Thyroid gland (tissue), 4 donors: ENCODE results near the gene KDSR. TPM values are rescaled to one million over a fixed set of nuclear protein-coding genes. Genes with fewer than 3 reads are reported as not detected.

ENCODE experiments used
- DNase-seq, 2 donors: peaks; one replicate each; pipeline ENCODE4 v3.0.0-alpha.2; 2019
- H3K27ac ChIP-seq, 3 donors: fragments of 200-600 bp; sonication (generic); 1 replicate in 2 of 3; 2 replicates in 1 of 3; pipeline ENCODE4 v1.5.1; 2016 to 2019; ENCODE audit warnings: mild to moderate bottlenecking in 1 of 3, moderate library complexity in 1 of 3
- H3K27me3 ChIP-seq: fragments of 200-600 bp; sonication (generic); one replicate; pipeline ENCODE4 v1.5.1; 2019
- H3K36me3 ChIP-seq, 2 donors: fragments of 200-600 bp; sonication (generic); one replicate each; pipeline ENCODE4 v1.5.1; 2016 to 2019
- H3K4me1 ChIP-seq, 2 donors: fragments of 200-600 bp; sonication (generic); one replicate each; pipeline ENCODE4 v1.5.1; 2017 to 2019
- H3K4me3 ChIP-seq, 3 donors: fragments of 200-600 bp; sonication (generic); replicated peaks in 1 of 3; 1 replicate in 2 of 3; 2 replicates in 1 of 3; pipeline ENCODE4 v1.5.1; 2016; ENCODE audit warnings: mild to moderate bottlenecking in 1 of 3
- H3K9me3 ChIP-seq: fragments of 200-600 bp; sonication (generic); one replicate; pipeline ENCODE4 v1.5.1; 2017
- POLR2A ChIP-seq, 2 donors: fragments of 450-650 bp; IDR thresholded peaks; one replicate each; pipeline ENCODE4 v1.6.1; 2017; ENCODE audit warnings: antibody characterized with exemption in 2 of 2, mild to moderate bottlenecking in 2 of 2, moderate library complexity in 1 of 2
- WGBS, 2 donors: methylation state at CpG; one replicate each; pipeline ENCODE4 v1.1.5; 2017; 5-methylcytosine and 5-hydroxymethylcytosine counted together
- intact Hi-C: fragments of 100-400 bp; cut with DNase I; formaldehyde crosslinking; loops from one replicate; pipeline ENCODE4 v1.15.1; 2023
- total RNA-seq, 4 donors: library from RNA; depleted of rRNA; stranded (reverse); fragments of >200 nt; gene quantifications; one replicate each; pipeline ENCODE4 v1.2.3, GENCODE V29; 2016
- TF ChIP-seq, protein P1 (sequence below), 6 experiments: fragments of 200-600 bp in 3 of 6; fragments of 450-650 bp in 3 of 6; sonication (generic) in 3 of 6; IDR thresholded peaks; one replicate each; pipeline ENCODE4 v1.5.1; 2016 to 2019; ENCODE audit warnings: antibody characterized with exemption in 6 of 6, mild to moderate bottlenecking in 2 of 6, inconsistent platforms in 1 of 6, moderate library complexity in 1 of 6

The KDSR gene
- total RNA-seq, 4 donors from 2014 or later, result 30.7 to 85.7 (median 46.8) TPM

DNA sequence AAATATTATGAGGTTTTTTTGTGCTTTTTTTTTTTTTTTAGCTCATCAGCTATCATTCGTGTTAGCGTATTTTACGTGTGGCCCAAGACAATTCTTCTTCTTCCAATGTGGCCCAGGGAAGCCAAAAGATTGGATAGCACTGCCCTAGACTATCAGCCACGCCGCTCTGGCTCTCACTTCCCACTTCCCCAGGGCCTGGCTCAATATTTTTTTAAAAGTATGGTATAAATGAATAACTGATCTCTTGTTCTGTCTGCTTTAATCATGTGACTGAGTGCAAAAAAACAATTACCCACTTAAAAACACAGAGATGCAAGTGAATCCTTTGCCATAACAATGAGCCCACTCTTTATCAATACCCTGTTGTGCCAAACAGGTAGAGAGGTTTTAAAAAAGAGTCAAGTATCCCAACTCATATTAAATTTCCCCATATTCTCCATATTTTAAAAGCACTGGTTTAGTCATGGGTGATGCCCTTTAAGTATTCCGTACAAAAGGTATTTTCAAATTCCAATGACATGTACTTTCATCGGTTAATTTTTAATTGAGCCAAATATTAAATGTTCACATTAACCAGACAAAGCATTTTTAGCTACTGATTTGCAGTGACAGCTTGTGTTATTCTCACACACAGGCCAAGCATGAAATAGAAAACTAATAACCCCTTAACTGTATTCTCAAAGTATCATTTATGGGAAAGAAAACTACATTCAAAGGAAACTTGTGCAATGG lies 60.0 kb downstream of the KDSR start:
- no peak overlapping the region for H3K4me3 ChIP-seq
- TF ChIP-seq, protein P1, sequence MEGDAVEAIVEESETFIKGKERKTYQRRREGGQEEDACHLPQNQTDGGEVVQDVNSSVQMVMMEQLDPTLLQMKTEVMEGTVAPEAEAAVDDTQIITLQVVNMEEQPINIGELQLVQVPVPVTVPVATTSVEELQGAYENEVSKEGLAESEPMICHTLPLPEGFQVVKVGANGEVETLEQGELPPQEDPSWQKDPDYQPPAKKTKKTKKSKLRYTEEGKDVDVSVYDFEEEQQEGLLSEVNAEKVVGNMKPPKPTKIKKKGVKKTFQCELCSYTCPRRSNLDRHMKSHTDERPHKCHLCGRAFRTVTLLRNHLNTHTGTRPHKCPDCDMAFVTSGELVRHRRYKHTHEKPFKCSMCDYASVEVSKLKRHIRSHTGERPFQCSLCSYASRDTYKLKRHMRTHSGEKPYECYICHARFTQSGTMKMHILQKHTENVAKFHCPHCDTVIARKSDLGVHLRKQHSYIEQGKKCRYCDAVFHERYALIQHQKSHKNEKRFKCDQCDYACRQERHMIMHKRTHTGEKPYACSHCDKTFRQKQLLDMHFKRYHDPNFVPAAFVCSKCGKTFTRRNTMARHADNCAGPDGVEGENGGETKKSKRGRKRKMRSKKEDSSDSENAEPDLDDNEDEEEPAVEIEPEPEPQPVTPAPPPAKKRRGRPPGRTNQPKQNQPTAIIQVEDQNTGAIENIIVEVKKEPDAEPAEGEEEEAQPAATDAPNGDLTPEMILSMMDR (IDR thresholded peaks at IDR 0.05), result no peak
- no peak for TF ChIP-seq POLR2A (IDR thresholded peaks at IDR 0.05)
- peak overlapping the region in 2 of 3 donors; percentile 4 to 26 for H3K27ac ChIP-seq
- no peak for DNase-seq
- peaks cover 43 to 61% of the 10 kb centered on the region in 2 donors for H3K4me1 ChIP-seq
- no peaks in the 10 kb centered on the region for H3K27me3 ChIP-seq
- intact Hi-C loops, result no loop called here
- 79 to 87% methylated on average over 7 of the region's 7 CpGs for WGBS, 2 donors
- no peaks in the 10 kb centered on the region for H3K36me3 ChIP-seq
- no peaks in the 10 kb centered on the region for H3K9me3 ChIP-seq

DNA sequence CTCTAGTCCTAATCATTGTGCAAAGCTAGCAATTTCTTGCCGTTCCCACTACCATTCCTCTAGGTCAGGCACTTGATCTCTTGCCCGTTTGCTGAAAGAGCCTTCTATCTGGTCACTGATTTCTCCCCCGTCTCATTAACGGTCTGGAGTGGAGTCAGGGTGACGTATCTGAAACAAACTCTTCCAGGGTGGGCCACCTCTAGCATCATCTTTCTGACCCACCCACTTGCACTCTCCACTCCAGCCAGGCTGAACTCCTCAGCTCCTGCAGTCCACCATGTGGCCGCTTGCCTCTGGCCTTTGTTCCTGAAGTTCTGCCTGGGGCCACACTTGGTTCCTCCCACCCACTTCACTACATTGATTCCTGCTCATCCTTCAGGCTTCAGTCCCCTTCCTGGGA lies 60.8 kb downstream of the KDSR start:
- Histone ChIP-seq H3K27ac (no peak overlapping the region), H3K4me1 (peaks cover 48 to 64% of the 10 kb centered on the region in 2 donors), H3K9me3 (no peaks in the 10 kb centered on the region), H3K36me3 (no peaks in the 10 kb centered on the region), H3K27me3 (no peaks in the 10 kb centered on the region), H3K4me3 (no peak overlapping the region)
- WGBS, 2 donors, result 86 to 90% methylated on average over 6 of the region's 6 CpGs
- intact Hi-C loops, result no loop called here
- DNase-seq, result no peak
- TF ChIP-seq POLR2A (IDR thresholded peaks at IDR 0.05), result no peak
- TF ChIP-seq, protein P1 (IDR thresholded peaks at IDR 0.05), result no peak

DNA sequence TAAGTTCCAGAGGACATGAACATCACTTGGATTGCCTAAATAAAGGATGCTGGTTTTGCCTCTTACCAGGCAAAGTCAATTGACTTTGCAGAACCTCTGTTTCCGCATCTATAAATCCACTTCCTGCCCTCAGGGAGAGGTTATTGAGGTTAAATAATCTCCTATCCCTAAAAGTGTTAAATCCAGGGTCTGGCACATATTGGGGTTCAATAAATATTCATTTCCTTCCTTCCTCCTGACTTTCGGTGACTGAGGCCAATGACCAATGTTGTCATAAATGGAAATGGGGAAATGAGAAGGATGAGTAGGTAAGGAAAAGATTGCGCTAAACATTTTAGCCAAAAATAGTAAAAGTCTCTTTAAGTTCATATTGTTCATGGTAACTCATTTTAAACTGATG lies 63.5 kb downstream of the KDSR start:
- no peaks in the 10 kb centered on the region for H3K36me3 ChIP-seq
- 80 to 84% methylated on average over 3 of the region's 3 CpGs for WGBS, 2 donors
- DNase-seq, result no peak
- peaks cover 60 to 79% of the 10 kb centered on the region in 2 donors for H3K4me1 ChIP-seq
- H3K27ac ChIP-seq, result peak overlapping the region; percentile 14 to 81 (median 79)
- no peak overlapping the region for H3K4me3 ChIP-seq
- no peaks in the 10 kb centered on the region for H3K9me3 ChIP-seq
- no peaks in the 10 kb centered on the region for H3K27me3 ChIP-seq
- TF ChIP-seq, protein P1 (IDR thresholded peaks at IDR 0.05), result no peak
- no peak for TF ChIP-seq POLR2A (IDR thresholded peaks at IDR 0.05)
- intact Hi-C loops, result no loop called here

DNA sequence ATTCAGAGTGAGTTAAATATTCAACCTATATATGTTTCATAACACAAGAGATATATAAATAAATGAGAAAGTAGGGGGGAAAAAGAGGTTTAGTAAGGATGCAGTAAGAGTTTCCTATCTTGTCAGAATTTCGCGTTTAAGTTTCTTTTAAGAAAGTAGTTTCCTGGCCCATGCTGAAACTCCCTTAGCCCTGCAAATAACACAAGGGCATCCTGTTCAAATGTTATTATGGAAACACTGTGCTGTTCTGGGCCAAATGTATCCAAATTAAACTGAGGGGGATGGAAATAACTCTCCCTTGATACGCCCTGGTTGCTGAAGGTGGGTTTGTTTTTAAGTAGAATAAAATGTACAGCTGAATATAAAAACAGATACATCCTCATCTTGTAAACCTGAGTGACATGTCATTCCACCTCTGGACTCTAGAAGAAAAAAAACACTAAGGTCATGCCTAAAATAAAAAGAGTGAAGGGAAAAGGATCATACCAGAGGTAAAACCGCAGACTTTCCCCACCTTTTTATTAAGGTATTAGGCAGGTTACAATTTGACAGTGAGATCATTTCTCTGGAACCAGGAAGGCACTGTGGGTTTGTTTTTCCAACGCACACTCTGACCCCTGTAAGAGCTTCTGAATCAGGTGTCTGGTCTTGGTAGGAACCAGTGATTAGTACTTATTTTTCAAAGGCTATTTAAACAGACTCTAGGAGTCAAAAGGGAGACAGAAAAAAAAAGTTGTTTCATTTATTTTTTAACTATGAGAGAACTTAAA lies 64.2 kb downstream of the KDSR start:
- H3K4me3 ChIP-seq, result no peak overlapping the region
- 41 to 44% methylated on average over 5 of the region's 5 CpGs for WGBS, 2 donors
- peak overlapping the region; percentile 70 to 81 (median 79) for H3K27ac ChIP-seq

More for the DNA sequence above, 64.2 kb downstream of the KDSR start:
- no peaks in the 10 kb centered on the region for H3K27me3 ChIP-seq
- TF ChIP-seq, protein P1 (IDR thresholded peaks at IDR 0.05), result no peak
- TF ChIP-seq POLR2A (IDR thresholded peaks at IDR 0.05), result no peak
- intact Hi-C loops, result no loop called here
- H3K9me3 ChIP-seq, result no peaks in the 10 kb centered on the region
- H3K36me3 ChIP-seq, result no peaks in the 10 kb centered on the region
- peak; percentile 39 to 50 for DNase-seq
- peaks cover 61 to 82% of the 10 kb centered on the region in 2 donors for H3K4me1 ChIP-seq
